HepG2 (cell line): Measurements from ENCODE around the gene TP53. TPM values are rescaled to one million over a fixed set of nuclear protein-coding genes. Genes with fewer than 3 reads are reported as not detected.

ENCODE experiments used
- ATAC-seq: fragments of 200-7000 bp; cut with Tn5 transposase; 3 replicates; pipeline ENCODE4 v1.9.1; 2020; ENCODE audit warnings: mild to moderate bottlenecking, moderate library complexity
- BruUV-seq: library from RNA; stranded (reverse); fragments of 400-500 nt; replicated peaks from 2 replicates; lab custom pipeline; 2021; lab: Mats Ljungman, UMichigan
- CTCF ChIA-PET: fragments of 300-600 bp; formaldehyde crosslinking; extraction: SDS; loops from one replicate; lab custom pipeline; 2021; ENCODE audit warnings: low total read pairs, inconsistent platforms, low intra/inter-chr PET ratio; lab: Yijun Ruan, JAX
- POLR2A ChIA-PET: fragments of 350-600 bp; sonication (Branson Sonifier 250); formaldehyde crosslinking; loops from one replicate; lab custom pipeline; 2020; ENCODE audit warnings: antibody characterized with exemption, inconsistent platforms; lab: Yijun Ruan, JAX
- DNase-seq: peaks from one replicate; pipeline ENCODE4 v3.0.0-alpha.2; 2015; ENCODE audit warnings: low spot score
- FAIRE-seq: peaks from 3 replicates; lab custom pipeline; 2011; peaks lifted over from hg19 to GRCh38; lab: Jason Lieb, UNC
- H2AFZ ChIP-seq: one replicate; pipeline ENCODE4 v1.6.1; 2011; ENCODE audit warnings: low read length, inconsistent platforms
- H3K27ac ChIP-seq: fragments of 300-600 bp; 3 replicates; pipeline ENCODE4 v1.8.0; 2011; ENCODE audit warnings: mixed run types, mild to moderate bottlenecking, mixed read lengths, low read length, inconsistent platforms; ENCODE audit not compliant: insufficient read depth; ENCODE audit errors: extremely low read length
- H3K27me3 ChIP-seq, 2 experiments: fragments of 200-600 bp in 1 of 2; 2 replicates in 1 of 2; 3 replicates in 1 of 2; pipeline versions ENCODE4 v1.6.0 to v1.8.0; 2011; ENCODE audit warnings: low read length in 2 of 2, mild to moderate bottlenecking in 2 of 2, moderate library complexity in 2 of 2, inconsistent platforms in 1 of 2; ENCODE audit not compliant: insufficient read depth in 2 of 2, control insufficient read depth in 1 of 2
- H3K36me3 ChIP-seq, 2 experiments: fragments of 200-600 bp in 1 of 2; replicated peaks in 1 of 2; 2 replicates in 1 of 2; 3 replicates in 1 of 2; pipeline versions ENCODE4 v1.5.1 to v1.8.0; 2011; ENCODE audit warnings: low read length in 2 of 2, inconsistent platforms in 1 of 2; ENCODE audit not compliant: insufficient read depth in 2 of 2, control insufficient read depth in 1 of 2
- H3K4me1 ChIP-seq: 2 replicates; pipeline ENCODE4 v1.5.1; 2012; ENCODE audit warnings: low read length, inconsistent platforms; ENCODE audit not compliant: insufficient read depth
- H3K4me2 ChIP-seq: 2 replicates; pipeline ENCODE4 v1.6.0; 2011; ENCODE audit warnings: low read depth, low read length, inconsistent platforms
- H3K4me3 ChIP-seq, 3 experiments: fragments of 200-600 bp in 1 of 3; sonication (generic), shearing (Covaris generic) in 1 of 3; replicated peaks in 1 of 3; 2 replicates each; pipeline ENCODE4 v1.5.1; 2011 to 2016; ENCODE audit warnings: low read length in 3 of 3, inconsistent platforms in 2 of 3, low read depth in 2 of 3, mild to moderate bottlenecking in 2 of 3, control low read depth in 1 of 3, mixed read lengths in 1 of 3; ENCODE audit not compliant: insufficient read depth in 1 of 3
- H3K79me2 ChIP-seq: one replicate; pipeline ENCODE4 v1.6.1; 2011; ENCODE audit warnings: low read length, inconsistent platforms; ENCODE audit not compliant: insufficient read depth
- H3K9ac ChIP-seq: 2 replicates; pipeline ENCODE4 v1.6.0; 2011; ENCODE audit warnings: mild to moderate bottlenecking, low read depth, low read length, inconsistent platforms; ENCODE audit not compliant: insufficient read depth
- H3K9me3 ChIP-seq: 2 replicates; pipeline ENCODE4 v1.5.1; 2012; ENCODE audit warnings: mild to moderate bottlenecking, low read length
- H4K20me1 ChIP-seq: 2 replicates; pipeline ENCODE4 v1.6.0; 2011; ENCODE audit warnings: inconsistent platforms, mild to moderate bottlenecking, low read length, moderate library complexity; ENCODE audit not compliant: insufficient read depth
- BRCA1 ChIP-seq: sonication (generic); formaldehyde crosslinking; IDR thresholded peaks from 2 replicates; pipeline ENCODE4 v1.4.0; 2020; ENCODE audit warnings: missing genetic modification reagents
- FOXA3 ChIP-seq: IDR thresholded peaks from 2 replicates; pipeline ENCODE4 v1.6.1; 2016; ENCODE audit warnings: missing genetic modification reagents, missing compliant biosample characterization
- NKX3-1 ChIP-seq: sonication (generic); formaldehyde crosslinking; IDR thresholded peaks from 2 replicates; pipeline ENCODE4 v1.5.0; 2020; ENCODE audit warnings: missing genetic modification reagents
- PHB2 ChIP-seq: fragments of 450-650 bp; IDR thresholded peaks from 2 replicates; pipeline ENCODE4 v1.6.1; 2018; ENCODE audit not compliant: partially characterized antibody
- POGK ChIP-seq: sonication (generic); formaldehyde crosslinking; conservative IDR thresholded peaks from 2 replicates; pipeline ENCODE4 v1.8.0; 2022; ENCODE audit warnings: mild to moderate bottlenecking, moderate library complexity, missing genetic modification reagents
- PREB ChIP-seq: sonication (generic); formaldehyde crosslinking; IDR thresholded peaks from 2 replicates; pipeline ENCODE4 v1.4.0; 2020; ENCODE audit warnings: missing genetic modification reagents
- RFXAP ChIP-seq: sonication (generic); formaldehyde crosslinking; IDR thresholded peaks from 2 replicates; pipeline ENCODE4 v1.4.0; 2020; ENCODE audit warnings: missing genetic modification reagents, borderline replicate concordance
- SRY ChIP-seq: sonication (generic); formaldehyde crosslinking; IDR thresholded peaks from 2 replicates; pipeline ENCODE4 v1.8.0; 2022; ENCODE audit warnings: mild to moderate bottlenecking, missing genetic modification reagents
- TP53 ChIP-seq: sonication (generic); formaldehyde crosslinking; conservative IDR thresholded peaks from 2 replicates; pipeline ENCODE4 v1.4.0; 2020; ENCODE audit warnings: missing genetic modification reagents
- U2AF1 ChIP-seq: fragments of 200-400 bp; formaldehyde crosslinking; optimal IDR thresholded peaks from 2 replicates; pipeline ENCODE3; 2017; ENCODE audit warnings: mild to moderate bottlenecking, low read depth, low read length
- ZNF138 ChIP-seq: sonication (generic); formaldehyde crosslinking; IDR thresholded peaks from 2 replicates; pipeline ENCODE4 v1.5.0; 2020; ENCODE audit warnings: mild to moderate bottlenecking, low read depth, missing genetic modification reagents
- ZNF337 ChIP-seq: sonication (generic); formaldehyde crosslinking; IDR thresholded peaks from 2 replicates; pipeline ENCODE4 v1.5.1; 2020; ENCODE audit warnings: missing genetic modification reagents, low read depth, mild to moderate bottlenecking, borderline replicate concordance
- ZNF512 ChIP-seq: sonication (generic); formaldehyde crosslinking; IDR thresholded peaks from 2 replicates; pipeline ENCODE4 v1.4.0; 2020; ENCODE audit warnings: mild to moderate bottlenecking, missing genetic modification reagents
- ZNF749 ChIP-seq: sonication (generic); formaldehyde crosslinking; IDR thresholded peaks from 2 replicates; pipeline ENCODE4 v1.8.0; 2022; ENCODE audit warnings: mild to moderate bottlenecking, missing genetic modification reagents, moderate library complexity, borderline replicate concordance
- ZNF768 ChIP-seq: sonication (generic); formaldehyde crosslinking; IDR thresholded peaks from 2 replicates; pipeline ENCODE4 v1.4.0; 2020; ENCODE audit warnings: missing genetic modification reagents
- ZNF772 ChIP-seq: sonication (generic); formaldehyde crosslinking; IDR thresholded peaks from 2 replicates; pipeline ENCODE4 v1.5.0; 2020; ENCODE audit warnings: mild to moderate bottlenecking, missing genetic modification reagents
- ZNF784 ChIP-seq: sonication (generic); formaldehyde crosslinking; IDR thresholded peaks from 2 replicates; pipeline ENCODE4 v1.5.1; 2020; ENCODE audit warnings: missing genetic modification reagents, mild to moderate bottlenecking, borderline replicate concordance
- WGBS: methylation state at CpG from one replicate; pipeline ENCODE4 v1.1.6; 2017; ENCODE audit warnings: low lambda C conversion rate; 5-methylcytosine and 5-hydroxymethylcytosine counted together
- in situ Hi-C: cut with HindIII; loops from 2 replicates; pipeline ENCODE4 v1.10.0; 2017; ENCODE audit warnings: low pct_unique_long_range_greater_than_20kb; ENCODE audit not compliant: extremely low pct_ligation_motif_present
- intact Hi-C: fragments of 100-400 bp; cut with micrococcal nuclease; formaldehyde crosslinking; loops from one replicate; pipeline ENCODE4 v1.10.0; 2022; ENCODE audit not compliant: unreplicated experiment
- polyA plus RNA-seq, 8 experiments: library from polyadenylated mRNA; depleted of rRNA in 3 of 8; stranded (reverse) in 7 of 8; unstranded in 1 of 8; fragments of >200 nt; fragmentation: Illumina TruSeq in 4 of 8; extraction: Trizol in 4 of 8; gene quantifications; 2 replicates each; pipeline versions ENCODE4 v1.2.1 to v1.2.3, GENCODE V29; 2011 to 2016; ENCODE audit warnings: low read depth in 4 of 8, missing spikeins in 1 of 8, mixed read lengths in 1 of 8; ENCODE audit not compliant: insufficient read depth in 1 of 8
- total RNA-seq, 5 experiments: library from RNA; depleted of rRNA; stranded (reverse); fragments of >200 nt; fragmentation: Illumina TruSeq; extraction: Trizol; gene quantifications; 2 replicates each; pipeline ENCODE4 v1.2.3, GENCODE V29; 2016; ENCODE audit warnings: low read depth in 1 of 5

TP53 gene
- total and polyA plus RNA-seq, 2 of the 13 experiments (the other 11 are each of a cell fraction or from before 2014, with no cell fraction given) = 17.1 to 29.9 TPM

GRCh38 chr17:7668482-7668881, 18.8 kb downstream of the TP53 start:
- no peak overlapping the region for H3K4me3 ChIP-seq
- no peak for ATAC-seq
- BruUV-seq = no TSS peak
- no peak overlapping the region for H3K27ac ChIP-seq
- H2AFZ ChIP-seq = no peak overlapping the region
- intact Hi-C loops = no loop called here
- H3K9ac ChIP-seq = no peak overlapping the region
- no peak for DNase-seq
- in situ Hi-C loops = no loop called here
- H4K20me1 ChIP-seq = no peaks in the 10 kb centered on the region
- POLR2A ChIA-PET = interaction anchor here (2.1 kb wide), 1 partner anchor 19 kb away, joined by 7 read pairs; the partner anchor contains the start of genes TP53 and WRAP53
- no peaks in the 10 kb centered on the region for H3K4me1 ChIP-seq
- H3K36me3 ChIP-seq = peaks cover 11 to 17% of the 10 kb centered on the region in 2 experiments; a peak in 4 of 5 replicates
- CTCF ChIA-PET = no interaction called here
- no peak for FAIRE-seq
- peaks cover 2% of the 10 kb centered on the region; the same call in 1 of the 2 replicates for H3K9me3 ChIP-seq
- 94% methylated on average over 7 of the region's 7 CpGs for WGBS
- H3K4me2 ChIP-seq = no peak overlapping the region
- no peaks in the 10 kb centered on the region for H3K27me3 ChIP-seq
- H3K79me2 ChIP-seq = no peaks in the 10 kb centered on the region
- TF ChIP-seq ZNF768 (CRISPR knock-in tag) (no peak), RFXAP (no peak), NKX3-1 (CRISPR knock-in tag) (no peak), FOXA3 (CRISPR knock-in tag) (no peak), SRY (CRISPR knock-in tag) (no peak), U2AF1 (no peak), ZNF138 (CRISPR knock-in tag) (no peak), PHB2 (no peak), ZNF749 (no peak), ZNF512 (CRISPR knock-in tag) (no peak), ZNF337 (CRISPR knock-in tag) (no peak), TP53 (CRISPR knock-in tag) (no peak), ZNF784 (CRISPR knock-in tag) (no peak), ZNF772 (CRISPR knock-in tag) (no peak), POGK (CRISPR knock-in tag) (no peak), PREB (no peak), BRCA1 (no peak)
